Vagina (tissue), 2 donors: ENCODE results near the gene TMEM132C. TPM values are rescaled to one million over a fixed set of nuclear protein-coding genes. Genes with fewer than 3 reads are reported as not detected.

Source experiments
- DNase-seq, 2 donors: peaks; one replicate each; pipeline ENCODE4 v3.0.0-alpha.2; 2017; ENCODE audit errors: extremely low spot score in 2 of 2
- H3K27ac ChIP-seq: fragments of 200-600 bp; sonication (generic); one replicate; pipeline ENCODE4 v1.5.1; 2019
- H3K27me3 ChIP-seq: fragments of 200-600 bp; sonication (generic); one replicate; pipeline ENCODE4 v1.5.1; 2019
- H3K36me3 ChIP-seq, 2 donors: fragments of 200-600 bp; sonication (generic); one replicate each; pipeline ENCODE4 v1.5.1; 2017 to 2019
- H3K4me1 ChIP-seq: fragments of 200-600 bp; sonication (generic); one replicate; pipeline ENCODE4 v1.5.1; 2019
- H3K4me3 ChIP-seq, 2 donors: fragments of 200-600 bp; sonication (generic); 1 replicate in 1 of 2; 2 replicates in 1 of 2; pipeline ENCODE4 v1.5.1; 2016 to 2019
- H3K9me3 ChIP-seq: fragments of 200-600 bp; sonication (generic); one replicate; pipeline ENCODE4 v1.5.1; 2019
- POLR2A ChIP-seq, 2 donors: fragments of 450-650 bp; IDR thresholded peaks; one replicate each; pipeline ENCODE4 v1.6.1; 2017; ENCODE audit warnings: antibody characterized with exemption in 2 of 2, mild to moderate bottlenecking in 2 of 2, moderate library complexity in 2 of 2
- POLR2AphosphoS5 ChIP-seq, 2 donors: sonication (generic); formaldehyde crosslinking; IDR thresholded peaks; one replicate each; pipeline ENCODE4 v1.9.0; 2017; ENCODE audit warnings: antibody characterized with exemption in 2 of 2, mild to moderate bottlenecking in 2 of 2, low read depth in 1 of 2; ENCODE audit not compliant: insufficient read depth in 1 of 2
- intact Hi-C: fragments of 100-400 bp; cut with DNase I; formaldehyde crosslinking; loops from one replicate; pipeline ENCODE4 v1.15.1; 2023
- total RNA-seq: library from RNA; depleted of rRNA; stranded (reverse); fragments of >200 nt; gene quantifications from one replicate; pipeline ENCODE4 v1.2.3, GENCODE V29; 2016
- TF ChIP-seq, protein P1 (sequence below), 3 experiments: fragments of 450-650 bp in 2 of 3; fragments of 200-600 bp in 1 of 3; sonication (generic) in 1 of 3; IDR thresholded peaks; one replicate each; pipeline ENCODE4 v1.5.1; 2017 to 2019; ENCODE audit warnings: antibody characterized with exemption in 3 of 3, mild to moderate bottlenecking in 2 of 3, moderate library complexity in 2 of 3

Gene TMEM132C
- total RNA-seq, 1 donor from 2014 or later: 20.6 TPM

DNA sequence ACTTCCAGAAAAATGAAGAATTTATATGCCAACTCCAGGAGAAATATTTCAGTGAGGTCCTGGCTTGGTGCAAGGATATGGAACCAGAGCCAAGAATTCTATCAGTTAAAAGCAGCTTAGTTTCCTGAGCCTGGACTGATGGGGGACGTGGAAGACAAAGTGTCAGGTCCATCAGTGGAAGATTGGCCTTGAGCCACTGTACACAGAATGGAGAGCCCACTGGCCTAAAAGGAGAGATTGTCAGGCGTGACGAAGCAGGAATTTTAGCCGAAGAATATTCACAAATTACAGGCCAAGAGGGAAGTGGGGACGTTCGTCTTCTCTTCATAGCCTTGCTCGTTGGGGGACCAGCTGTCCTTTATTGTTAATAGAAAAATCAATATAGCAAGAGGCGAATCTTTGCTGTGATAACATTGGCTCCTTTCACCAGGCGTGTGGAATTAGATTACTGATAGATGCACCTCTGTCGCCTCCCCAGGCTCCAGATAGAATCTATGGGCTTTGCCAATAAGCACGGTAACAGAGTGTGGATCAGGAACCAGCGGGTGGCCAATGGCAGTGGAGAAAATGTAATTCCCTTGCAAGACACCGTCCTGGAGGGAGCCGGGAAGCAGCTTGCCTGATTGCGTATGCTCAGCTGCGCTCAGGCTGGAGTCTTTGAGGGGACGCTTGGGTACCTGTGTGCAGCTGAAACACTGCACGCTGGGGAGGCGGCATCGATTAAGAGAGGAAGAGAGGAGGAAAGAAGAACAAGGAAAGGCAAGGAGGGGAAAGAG is 56.4 kb downstream of the TMEM132C start:
- no peaks in the 10 kb centered on the region for H3K36me3 ChIP-seq
- H3K27ac ChIP-seq: no peak overlapping the region
- no peak overlapping the region for H3K4me3 ChIP-seq
- H3K4me1 ChIP-seq: no peaks in the 10 kb centered on the region
- no peaks in the 10 kb centered on the region for H3K9me3 ChIP-seq
- H3K27me3 ChIP-seq: no peaks in the 10 kb centered on the region
- intact Hi-C loops: no loop called here
- no peak for TF ChIP-seq POLR2AphosphoS5 (IDR thresholded peaks at IDR 0.05; ENCODE audit: insufficient read depth in 1 of 2, low read depth in 1 of 2)
- TF ChIP-seq, protein P1, sequence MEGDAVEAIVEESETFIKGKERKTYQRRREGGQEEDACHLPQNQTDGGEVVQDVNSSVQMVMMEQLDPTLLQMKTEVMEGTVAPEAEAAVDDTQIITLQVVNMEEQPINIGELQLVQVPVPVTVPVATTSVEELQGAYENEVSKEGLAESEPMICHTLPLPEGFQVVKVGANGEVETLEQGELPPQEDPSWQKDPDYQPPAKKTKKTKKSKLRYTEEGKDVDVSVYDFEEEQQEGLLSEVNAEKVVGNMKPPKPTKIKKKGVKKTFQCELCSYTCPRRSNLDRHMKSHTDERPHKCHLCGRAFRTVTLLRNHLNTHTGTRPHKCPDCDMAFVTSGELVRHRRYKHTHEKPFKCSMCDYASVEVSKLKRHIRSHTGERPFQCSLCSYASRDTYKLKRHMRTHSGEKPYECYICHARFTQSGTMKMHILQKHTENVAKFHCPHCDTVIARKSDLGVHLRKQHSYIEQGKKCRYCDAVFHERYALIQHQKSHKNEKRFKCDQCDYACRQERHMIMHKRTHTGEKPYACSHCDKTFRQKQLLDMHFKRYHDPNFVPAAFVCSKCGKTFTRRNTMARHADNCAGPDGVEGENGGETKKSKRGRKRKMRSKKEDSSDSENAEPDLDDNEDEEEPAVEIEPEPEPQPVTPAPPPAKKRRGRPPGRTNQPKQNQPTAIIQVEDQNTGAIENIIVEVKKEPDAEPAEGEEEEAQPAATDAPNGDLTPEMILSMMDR (IDR thresholded peaks at IDR 0.05): no peak
- no peak for TF ChIP-seq POLR2A (IDR thresholded peaks at IDR 0.05)
- peak in 1 of 2 donors; percentile 72 for DNase-seq

DNA sequence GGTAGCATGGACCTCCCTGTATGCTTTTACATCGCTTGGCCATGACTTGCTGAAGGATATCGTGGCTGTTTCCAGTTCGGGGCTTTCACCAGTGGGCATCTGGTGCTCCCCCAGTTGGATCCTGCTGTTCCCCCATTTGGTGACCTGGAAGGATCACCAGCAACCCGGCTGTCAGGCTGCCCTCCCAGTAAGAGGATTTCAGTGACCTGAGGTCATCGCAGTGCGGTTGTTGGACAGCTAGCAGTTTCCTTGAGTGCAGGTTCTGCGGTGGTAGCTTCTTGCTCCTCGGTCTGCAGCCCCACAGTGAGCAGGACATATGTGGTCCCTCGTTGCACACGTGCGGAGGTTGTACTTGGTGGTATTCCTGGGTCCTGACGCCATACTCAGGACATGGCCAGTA is 58.7 kb downstream of the TMEM132C start:
- peak in 1 of 2 donors; percentile 62 for DNase-seq
- Histone ChIP-seq H3K36me3 (no peaks in the 10 kb centered on the region), H3K4me3 (no peak overlapping the region), H3K9me3 (no peaks in the 10 kb centered on the region), H3K27ac (no peak overlapping the region), H3K4me1 (no peaks in the 10 kb centered on the region), H3K27me3 (no peaks in the 10 kb centered on the region)
- intact Hi-C loops: no loop called here
- no peak for TF ChIP-seq POLR2AphosphoS5 (IDR thresholded peaks at IDR 0.05; ENCODE audit: insufficient read depth in 1 of 2, low read depth in 1 of 2)

DNA sequence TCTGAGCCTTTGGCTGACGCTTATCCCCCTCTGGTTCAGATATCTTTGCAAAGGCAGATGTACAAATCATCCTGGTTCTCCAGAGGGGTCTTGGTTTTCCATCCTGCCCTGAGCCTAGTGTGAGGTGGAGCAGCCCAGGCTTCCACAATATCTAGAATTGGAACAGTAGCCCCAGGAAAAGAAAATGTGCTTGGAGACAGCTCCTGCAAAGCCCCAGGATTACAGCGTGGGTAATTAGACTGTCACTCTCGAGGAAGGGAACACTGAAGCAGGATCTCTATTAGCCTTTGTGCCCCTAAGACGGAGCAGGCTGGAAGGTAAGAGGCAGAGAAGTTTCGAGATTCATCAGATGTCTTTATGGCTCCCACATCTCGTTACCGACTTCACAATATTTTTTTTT is 59.4 kb downstream of the TMEM132C start:
- peak in 1 of 2 donors; percentile 42 for DNase-seq
- H3K27me3 ChIP-seq: no peaks in the 10 kb centered on the region
- H3K27ac ChIP-seq: no peak overlapping the region
- no peaks in the 10 kb centered on the region for H3K9me3 ChIP-seq
- no peak overlapping the region for H3K4me3 ChIP-seq
- intact Hi-C loops: no loop called here
- TF ChIP-seq POLR2AphosphoS5 (IDR thresholded peaks at IDR 0.05; ENCODE audit: insufficient read depth in 1 of 2, low read depth in 1 of 2) (no peak), POLR2A (IDR thresholded peaks at IDR 0.05) (no peak)
- TF ChIP-seq, protein P1 (IDR thresholded peaks at IDR 0.05): no peak
- H3K36me3 ChIP-seq: no peaks in the 10 kb centered on the region
- no peaks in the 10 kb centered on the region for H3K4me1 ChIP-seq

DNA sequence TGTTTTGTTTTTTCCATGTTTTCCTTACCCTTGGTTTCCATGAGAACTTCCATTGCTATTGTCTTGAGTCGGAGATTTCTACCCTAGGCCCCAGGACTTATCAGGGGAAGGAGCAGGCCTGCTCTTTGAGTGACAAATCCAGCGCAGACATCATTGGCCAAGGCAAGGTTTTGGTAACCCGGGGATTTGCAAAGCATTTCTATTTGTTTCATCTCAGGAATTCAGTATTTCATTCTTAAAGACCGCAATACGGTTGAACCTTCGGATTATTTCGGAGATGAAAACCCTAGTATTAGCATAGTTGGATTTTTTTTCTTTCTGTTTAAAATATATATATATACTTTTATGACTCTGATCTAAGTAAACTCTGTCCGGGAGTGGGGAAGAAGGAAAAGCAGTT is 62.0 kb downstream of the TMEM132C start:
- Histone ChIP-seq H3K4me3 (no peak overlapping the region), H3K36me3 (no peaks in the 10 kb centered on the region), H3K4me1 (no peaks in the 10 kb centered on the region), H3K27me3 (no peaks in the 10 kb centered on the region), H3K9me3 (no peaks in the 10 kb centered on the region), H3K27ac (no peak overlapping the region)
- intact Hi-C loops: no loop called here
- DNase-seq: peak in 1 of 2 donors; percentile 20
- TF ChIP-seq POLR2AphosphoS5 (IDR thresholded peaks at IDR 0.05; ENCODE audit: insufficient read depth in 1 of 2, low read depth in 1 of 2) (no peak), POLR2A (IDR thresholded peaks at IDR 0.05) (no peak)
- TF ChIP-seq, protein P1 (IDR thresholded peaks at IDR 0.05): no peak

DNA sequence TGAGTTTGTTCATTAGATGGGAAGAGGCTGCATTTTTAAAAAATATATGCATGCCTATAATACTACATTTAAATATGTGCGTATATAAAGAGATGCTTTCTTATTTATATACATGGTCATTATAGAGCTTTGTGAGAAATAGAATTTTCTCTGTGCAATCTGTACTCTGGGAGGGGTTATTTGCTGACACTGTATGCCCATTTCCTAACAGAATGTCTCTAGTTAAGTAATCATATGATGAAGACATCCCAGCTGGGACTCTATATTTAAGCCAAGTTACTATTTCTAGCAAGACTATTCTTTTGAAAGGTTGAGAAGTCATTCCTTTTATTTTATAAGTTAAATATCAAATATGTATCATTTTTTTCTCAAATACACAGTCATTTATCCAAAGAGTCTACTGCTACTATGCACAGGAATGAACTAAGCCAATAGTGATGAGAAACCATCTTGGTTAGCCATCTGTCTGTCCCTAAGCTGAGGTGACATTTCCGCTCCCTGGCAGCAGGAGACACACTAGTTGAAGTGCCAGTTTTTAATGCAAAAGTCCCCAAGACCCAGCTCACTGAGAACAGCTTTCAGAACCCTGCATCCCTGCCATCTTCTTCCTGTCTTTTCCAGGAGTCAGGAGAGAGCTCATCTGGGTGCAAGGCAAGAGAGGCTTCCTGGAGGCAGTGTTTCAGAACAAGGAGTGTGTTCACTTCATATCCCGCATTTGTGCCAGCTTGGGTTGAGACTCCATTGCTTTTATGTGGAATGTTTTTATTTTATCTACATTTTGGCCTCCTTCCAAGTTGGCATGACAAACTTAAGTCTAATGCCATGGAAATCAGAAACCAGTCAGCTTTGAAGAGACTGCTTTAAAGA is 69.5 kb downstream of the TMEM132C start:
- Histone ChIP-seq H3K36me3 (no peaks in the 10 kb centered on the region), H3K27ac (no peak overlapping the region), H3K4me3 (no peak overlapping the region), H3K4me1 (peaks cover 40% of the 10 kb centered on the region), H3K27me3 (no peaks in the 10 kb centered on the region), H3K9me3 (no peaks in the 10 kb centered on the region)
- TF ChIP-seq POLR2A (IDR thresholded peaks at IDR 0.05): no peak
- no peak for TF ChIP-seq POLR2AphosphoS5 (IDR thresholded peaks at IDR 0.05; ENCODE audit: insufficient read depth in 1 of 2, low read depth in 1 of 2)
- TF ChIP-seq, protein P1 (IDR thresholded peaks at IDR 0.05): no peak
- intact Hi-C loops: no loop called here
- peak in 1 of 2 donors; percentile 52 for DNase-seq
